Stimulated activated CD4-positive, alpha-beta T cell treated with anti-CD3 and anti-CD28 coated beads, TNF-alpha, amount 100 ng/mL, for 24 hours (primary cell): Measurements from ENCODE around the gene HRH1.
"Not testable (repeated sequence)": the region's sequence is repeated elsewhere in the genome, so short reads cannot be mapped to it uniquely, and the experiment has no call there.

Experiments used
- DNase-seq, 3 experiments: peaks; one replicate each; pipeline ENCODE4 v3.0.0-alpha.2; 2020; ENCODE audit warnings: low read depth in 3 of 3

HRH1 gene

GRCh38 chr3:11206316-11206715, 52.0 kb downstream of the HRH1 start:
- no peak for DNase-seq

GRCh38 chr3:11206953-11207352, 52.7 kb downstream of the HRH1 start:
- DNase-seq = no peak

- DNase-seq = no peak
These were observed 57.4 kb downstream of the HRH1 start for GRCh38 chr3:11211531-11212298.

DNA sequence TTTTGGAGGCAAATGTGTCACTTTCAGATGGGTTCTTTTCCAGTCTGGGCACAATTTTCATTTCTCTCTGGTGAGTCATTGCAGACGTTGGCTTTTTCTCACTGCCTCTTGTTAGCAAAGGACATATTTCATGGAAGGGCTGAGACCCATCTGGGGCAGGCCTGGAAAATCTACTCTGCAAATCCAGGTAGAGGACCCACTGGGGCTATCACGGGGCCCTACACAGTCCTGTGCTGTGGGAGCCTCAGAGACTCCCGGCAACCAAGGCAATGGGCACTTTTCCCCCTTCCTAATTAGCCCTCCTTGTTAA, 58.0 kb downstream of the HRH1 start:
- no peak for DNase-seq

DNA sequence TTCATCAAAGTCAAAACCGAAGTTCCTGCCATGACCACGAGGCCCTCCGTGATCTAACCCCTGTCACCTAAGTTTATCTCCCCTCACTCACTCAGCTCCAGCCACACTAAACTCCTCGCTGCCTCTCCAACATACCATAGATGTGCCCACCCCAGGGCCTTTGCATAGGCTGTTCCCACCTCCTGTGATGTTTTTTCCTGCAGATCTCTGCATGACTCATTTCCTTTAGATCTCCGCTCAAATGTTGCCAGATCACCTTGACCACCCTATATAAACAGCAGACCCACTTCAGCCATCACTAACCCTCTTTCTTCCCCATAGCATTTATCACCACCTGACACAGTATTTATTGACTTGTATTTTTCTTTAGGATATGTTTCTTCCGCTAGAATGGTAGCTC, 58.5 kb downstream of the HRH1 start:
- DNase-seq = no peak

GRCh38 chr3:11213810-11214450, 59.6 kb downstream of the HRH1 start:
- no peak for DNase-seq

DNA sequence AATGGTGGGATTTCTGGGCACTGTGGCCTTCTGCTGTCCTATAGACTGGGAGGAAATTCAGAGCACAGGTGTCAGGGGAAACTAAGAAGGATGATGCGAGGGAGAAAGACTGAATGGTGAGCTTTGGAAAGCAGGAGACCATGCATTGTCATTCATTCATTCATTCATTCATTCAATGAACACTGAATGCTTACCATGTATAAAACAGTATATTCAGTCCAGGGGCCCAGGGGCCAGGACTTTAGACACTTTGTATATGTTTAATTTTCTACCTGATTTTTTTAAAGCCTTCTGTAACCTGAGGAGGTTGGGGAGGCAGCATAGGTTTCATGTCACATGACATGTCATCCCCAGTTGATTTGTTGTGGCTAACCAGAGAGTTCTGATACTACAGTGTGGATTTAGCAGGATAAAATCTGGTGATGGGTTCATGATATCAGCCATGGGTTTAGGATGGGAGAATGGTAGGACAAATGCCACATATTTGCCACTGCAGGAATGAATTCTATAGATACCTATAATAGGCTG, 60.2 kb downstream of the HRH1 start:
- no peak for DNase-seq

DNA sequence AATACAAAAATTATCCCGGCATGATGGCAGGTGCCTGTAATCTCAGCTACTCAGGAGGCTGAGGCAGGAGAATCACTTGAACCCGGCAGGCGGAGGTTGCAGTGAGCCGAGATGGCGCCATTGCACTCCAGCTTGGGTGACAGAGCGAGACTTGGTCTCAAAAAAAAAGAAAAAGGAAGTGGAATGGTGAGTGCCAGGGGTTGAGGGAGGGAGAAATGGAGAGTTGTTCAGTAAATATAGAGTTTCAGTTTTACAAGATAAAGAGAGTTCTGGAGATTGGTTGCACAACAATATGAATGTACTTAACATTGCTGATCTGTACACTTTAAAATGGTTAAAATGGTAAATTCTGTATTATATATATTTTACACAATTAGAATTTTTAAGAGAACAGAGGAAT, 63.1 kb downstream of the HRH1 start:
- DNase-seq = not testable (repeated sequence)

DNA sequence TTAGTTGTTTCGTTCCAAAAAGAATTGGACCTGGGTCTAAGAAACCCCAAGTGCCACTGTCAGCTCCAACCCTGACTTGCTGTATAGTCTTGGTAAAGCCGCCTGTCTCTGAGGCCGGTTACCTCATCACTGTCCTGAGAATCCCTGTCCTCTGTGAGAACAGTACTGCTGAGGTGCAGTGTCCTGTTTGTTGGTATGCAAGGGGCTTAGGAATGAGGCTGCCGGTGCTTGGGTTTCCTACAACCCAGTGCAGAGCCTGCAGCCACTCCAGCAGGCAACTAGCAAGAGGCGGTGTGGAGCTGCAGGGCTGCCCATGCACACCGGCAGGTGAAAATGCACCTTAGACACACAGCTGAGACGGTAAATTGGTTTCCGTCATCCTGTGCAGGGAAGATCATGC, 65.9 kb downstream of the HRH1 start:
- DNase-seq = no peak

- DNase-seq = no peak
These were observed 67.6 kb downstream of the HRH1 start for GRCh38 chr3:11221818-11222415.

DNA sequence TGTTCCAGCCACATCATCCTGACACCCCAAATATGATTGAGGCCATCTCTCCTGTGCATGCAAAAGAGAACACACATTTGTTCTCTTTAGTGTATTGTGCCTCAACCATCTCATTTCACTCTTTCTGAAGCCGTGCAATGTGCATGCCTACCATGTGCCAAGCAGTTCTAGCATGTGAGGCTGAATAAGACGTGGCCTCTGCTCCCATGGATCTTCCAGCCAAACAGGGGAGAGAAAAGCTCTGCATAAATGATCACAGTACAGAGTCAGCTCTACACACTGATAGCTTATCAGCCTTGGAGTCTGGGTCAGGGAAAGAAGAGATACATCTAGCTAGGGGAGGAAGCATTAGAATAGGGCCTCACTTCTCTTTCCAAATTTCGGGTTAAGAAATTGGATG, 69.7 kb downstream of the HRH1 start:
- DNase-seq = no peak

DNA sequence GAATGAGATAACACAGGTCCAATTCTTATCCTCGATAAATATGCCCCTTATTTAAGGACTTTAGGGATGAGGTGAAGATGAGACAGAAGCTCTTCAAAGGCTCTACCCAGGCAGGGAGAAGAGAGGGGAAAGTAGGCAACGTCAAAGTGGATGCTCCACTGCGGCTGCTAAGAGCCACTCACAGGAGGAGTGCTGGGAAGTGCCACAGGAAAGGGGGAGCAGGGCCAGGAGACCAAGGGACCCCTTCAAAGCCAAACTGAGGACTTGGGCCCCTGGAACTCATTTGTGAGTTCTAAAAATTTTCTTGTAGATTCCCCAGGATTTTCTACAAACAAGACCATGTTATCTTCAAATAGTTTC, 70.6 kb downstream of the HRH1 start:
- DNase-seq = no peak

DNA sequence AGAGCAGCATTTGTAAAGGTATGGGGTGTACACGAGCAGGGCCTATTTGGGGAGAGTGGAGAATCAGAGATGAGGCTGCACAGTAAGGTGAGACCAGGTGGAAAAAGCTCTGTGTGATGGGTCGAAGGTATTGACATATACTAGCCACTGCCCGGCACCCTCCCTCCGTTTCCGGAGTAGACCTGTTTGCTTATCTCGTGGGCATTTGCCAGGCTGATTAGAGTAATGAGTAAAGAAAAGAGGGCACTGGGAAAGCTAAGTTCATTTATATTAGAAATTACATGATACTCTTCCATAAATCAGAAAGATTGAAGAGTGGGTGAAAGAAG, 71.7 kb downstream of the HRH1 start:
- DNase-seq = no peak

- no peak for DNase-seq
These were observed 73.7 kb downstream of the HRH1 start for GRCh38 chr3:11228041-11228440.

- DNase-seq = no peak
These were observed 75.8 kb downstream of the HRH1 start for GRCh38 chr3:11230125-11230524.

- DNase-seq = no peak
These were observed 76.5 kb downstream of the HRH1 start for GRCh38 chr3:11230832-11231231.

- DNase-seq = no peak
These were observed 81.1 kb downstream of the HRH1 start for GRCh38 chr3:11235385-11235784.

GRCh38 chr3:11236588-11237461, 82.5 kb downstream of the HRH1 start:
- DNase-seq = peak; percentile 56 to 77 (median 62)

DNA sequence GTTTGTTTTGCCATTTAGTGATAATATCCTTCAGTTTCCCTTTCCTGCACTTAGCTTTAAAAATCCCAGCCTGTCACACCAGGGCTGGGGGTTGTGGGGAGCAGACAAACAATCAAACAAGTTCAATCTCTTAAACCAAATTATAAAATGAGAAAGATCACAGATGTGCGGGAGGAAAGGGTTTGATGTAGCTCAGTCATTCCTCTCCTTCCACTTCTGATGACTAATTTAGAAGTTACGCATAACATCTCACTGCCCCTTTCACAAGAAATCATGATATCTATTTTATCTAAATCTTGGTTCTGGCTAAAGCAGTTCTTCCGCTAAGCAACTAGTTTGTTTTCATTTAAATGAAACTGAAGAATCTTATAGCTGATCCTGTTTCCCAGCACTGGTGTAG, 83.8 kb downstream of the HRH1 start:
- peak in 1 of 3 experiments; percentile 9 for DNase-seq

GRCh38 chr3:11238880-11239279, 84.6 kb downstream of the HRH1 start:
- no peak for DNase-seq

GRCh38 chr3:11239796-11240195, 85.5 kb downstream of the HRH1 start:
- DNase-seq = no peak

DNA sequence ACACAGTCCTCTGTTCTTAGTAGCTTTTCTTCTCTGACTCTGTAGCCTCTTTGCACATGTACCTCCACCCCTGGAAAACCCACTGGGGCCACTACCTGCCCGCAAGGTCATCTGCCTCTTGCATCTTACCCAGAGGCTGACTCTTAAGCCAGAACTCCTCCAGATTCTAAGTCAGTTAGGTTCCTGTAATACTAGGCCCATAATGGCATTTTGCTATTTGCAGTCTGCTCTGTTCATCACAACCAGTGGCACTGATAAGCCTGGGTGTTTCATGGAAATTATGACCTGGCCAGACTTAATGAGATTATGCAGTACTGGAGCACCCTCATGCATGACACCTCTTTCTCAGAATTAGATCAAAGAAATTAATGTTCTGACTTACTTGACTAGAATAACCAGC, 86.2 kb downstream of the HRH1 start:
- DNase-seq = peak; percentile 8 to 60 (median 31)
